Measurements from ENCODE around the gene ADAM10. TPM values are rescaled to one million over a fixed set of nuclear protein-coding genes. Genes with fewer than 3 reads are reported as not detected.
A peak's percentile ranks its signal among the peaks of the same experiment; 100 is the strongest.

Gene ADAM10
- total RNA-seq, 1 donor from 2014 or later: 243 TPM

- Histone ChIP-seq H3K4me2 (ENCODE audit: low read length) (no peak overlapping the region), H4K20me1 (ENCODE audit: insufficient read depth, low read length) (peaks cover 65% of the 10 kb centered on the region), H3K36me3 (ENCODE audit: insufficient read depth, low read length) (no peaks in the 10 kb centered on the region), H3K4me3 (ENCODE audit: insufficient read depth, low read depth, low read length) (no peak overlapping the region), H3K79me2 (ENCODE audit: insufficient read depth, low read length) (peaks cover 92% of the 10 kb centered on the region), H3K4me1 (ENCODE audit: insufficient read depth, low read length) (no peaks in the 10 kb centered on the region), H3K27me3 (ENCODE audit: insufficient read depth, low read length) (no peaks in the 10 kb centered on the region), H3K9ac (ENCODE audit: low read length) (no peak overlapping the region), H3K27ac (ENCODE audit: low read depth, low read length) (no peak overlapping the region), H3K9me3 (ENCODE audit: insufficient read depth, low read depth, low read length) (no peaks in the 10 kb centered on the region), H2AFZ (ENCODE audit: low read depth, low read length) (no peak overlapping the region)
- FAIRE-seq (no peak), DNase-seq (ENCODE audit: low read depth) (no peak)
- H3K9me3 Mint-ChIP-seq (ENCODE audit: unreplicated experiment): peaks cover 12% of the 10 kb centered on the region
- peaks cover 11% of the 10 kb centered on the region for H3K4me1 Mint-ChIP-seq (ENCODE audit: low read depth, unreplicated experiment)
- H3K27ac Mint-ChIP-seq (ENCODE audit: unreplicated experiment): no peak overlapping the region
- H3K27me3 Mint-ChIP-seq (ENCODE audit: low read depth, unreplicated experiment): no peaks in the 10 kb centered on the region
- TF ChIP-seq, protein P1, sequence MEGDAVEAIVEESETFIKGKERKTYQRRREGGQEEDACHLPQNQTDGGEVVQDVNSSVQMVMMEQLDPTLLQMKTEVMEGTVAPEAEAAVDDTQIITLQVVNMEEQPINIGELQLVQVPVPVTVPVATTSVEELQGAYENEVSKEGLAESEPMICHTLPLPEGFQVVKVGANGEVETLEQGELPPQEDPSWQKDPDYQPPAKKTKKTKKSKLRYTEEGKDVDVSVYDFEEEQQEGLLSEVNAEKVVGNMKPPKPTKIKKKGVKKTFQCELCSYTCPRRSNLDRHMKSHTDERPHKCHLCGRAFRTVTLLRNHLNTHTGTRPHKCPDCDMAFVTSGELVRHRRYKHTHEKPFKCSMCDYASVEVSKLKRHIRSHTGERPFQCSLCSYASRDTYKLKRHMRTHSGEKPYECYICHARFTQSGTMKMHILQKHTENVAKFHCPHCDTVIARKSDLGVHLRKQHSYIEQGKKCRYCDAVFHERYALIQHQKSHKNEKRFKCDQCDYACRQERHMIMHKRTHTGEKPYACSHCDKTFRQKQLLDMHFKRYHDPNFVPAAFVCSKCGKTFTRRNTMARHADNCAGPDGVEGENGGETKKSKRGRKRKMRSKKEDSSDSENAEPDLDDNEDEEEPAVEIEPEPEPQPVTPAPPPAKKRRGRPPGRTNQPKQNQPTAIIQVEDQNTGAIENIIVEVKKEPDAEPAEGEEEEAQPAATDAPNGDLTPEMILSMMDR (IDR thresholded peaks at IDR 0.05; ENCODE audit: insufficient read depth, low read depth, low read length): no peak
- TF ChIP-seq EZH2 (IDR thresholded peaks at IDR 0.05; ENCODE audit: insufficient read depth, low read length): no peak
- H3K36me3 Mint-ChIP-seq (ENCODE audit: low read depth, unreplicated experiment): peaks cover 22% of the 10 kb centered on the region
- no peak overlapping the region for H3K4me3 Mint-ChIP-seq (ENCODE audit: unreplicated experiment)
Measured at GRCh38 chr15:58699769-58700168, 49.7 kb downstream of the ADAM10 start.

DNA sequence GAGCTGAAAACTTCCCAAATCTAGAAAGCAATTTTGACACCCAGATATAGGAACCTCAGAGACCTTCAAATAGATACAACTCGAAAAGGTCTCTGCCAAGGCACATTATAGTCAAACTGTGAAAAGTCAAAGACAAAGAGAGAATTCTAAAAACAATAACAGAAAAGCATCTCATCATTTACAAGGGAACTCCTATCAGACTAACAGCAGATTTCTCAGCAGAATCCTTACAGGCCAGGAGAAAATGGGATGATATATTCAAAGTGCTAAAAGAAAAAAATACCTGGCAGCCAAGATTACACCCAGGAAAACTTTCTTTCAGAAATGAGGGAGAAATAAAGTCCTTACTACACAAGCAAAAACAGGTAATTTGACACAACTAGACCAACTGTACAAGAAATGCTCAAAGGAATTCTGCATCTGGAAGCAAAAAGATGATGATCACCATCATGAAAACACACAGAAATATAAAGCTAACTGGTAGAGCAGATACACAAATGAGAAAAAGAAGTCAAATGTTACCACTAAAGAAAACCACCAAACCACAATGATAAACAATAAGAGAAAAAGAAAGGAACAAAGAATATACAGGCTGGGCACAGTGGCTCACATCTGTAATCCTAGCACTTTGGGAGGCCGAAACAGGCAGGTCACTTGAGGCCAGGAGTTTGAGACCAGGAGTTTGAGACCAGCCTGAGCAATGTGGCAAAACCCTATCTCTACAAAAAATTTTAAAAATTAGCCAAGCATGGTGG, 50.4 kb downstream of the ADAM10 start:
- Histone ChIP-seq H3K36me3 (ENCODE audit: insufficient read depth, low read length) (no peaks in the 10 kb centered on the region), H4K20me1 (ENCODE audit: insufficient read depth, low read length) (peaks cover 66% of the 10 kb centered on the region), H2AFZ (ENCODE audit: low read depth, low read length) (no peak overlapping the region), H3K4me2 (ENCODE audit: low read length) (no peak overlapping the region), H3K27me3 (ENCODE audit: insufficient read depth, low read length) (no peaks in the 10 kb centered on the region), H3K79me2 (ENCODE audit: insufficient read depth, low read length) (peaks cover 93% of the 10 kb centered on the region), H3K27ac (ENCODE audit: low read depth, low read length) (no peak overlapping the region), H3K9me3 (ENCODE audit: insufficient read depth, low read depth, low read length) (no peaks in the 10 kb centered on the region), H3K4me1 (ENCODE audit: insufficient read depth, low read length) (no peaks in the 10 kb centered on the region), H3K9ac (ENCODE audit: low read length) (no peak overlapping the region), H3K4me3 (ENCODE audit: insufficient read depth, low read depth, low read length) (no peak overlapping the region)
- Mint-ChIP-seq H3K27me3 (ENCODE audit: low read depth, unreplicated experiment) (no peaks in the 10 kb centered on the region), H3K4me1 (ENCODE audit: low read depth, unreplicated experiment) (peaks cover 11% of the 10 kb centered on the region), H3K36me3 (ENCODE audit: low read depth, unreplicated experiment) (peaks cover 22% of the 10 kb centered on the region), H3K27ac (ENCODE audit: unreplicated experiment) (no peak overlapping the region), H3K9me3 (ENCODE audit: unreplicated experiment) (peaks cover 12% of the 10 kb centered on the region), H3K4me3 (ENCODE audit: unreplicated experiment) (no peak overlapping the region)
- DNase-seq (ENCODE audit: low read depth): peak; percentile 22
- FAIRE-seq: no peak
- TF ChIP-seq, protein P1 (IDR thresholded peaks at IDR 0.05; ENCODE audit: insufficient read depth, low read depth, low read length): no peak
- TF ChIP-seq EZH2 (IDR thresholded peaks at IDR 0.05; ENCODE audit: insufficient read depth, low read length): no peak

DNA sequence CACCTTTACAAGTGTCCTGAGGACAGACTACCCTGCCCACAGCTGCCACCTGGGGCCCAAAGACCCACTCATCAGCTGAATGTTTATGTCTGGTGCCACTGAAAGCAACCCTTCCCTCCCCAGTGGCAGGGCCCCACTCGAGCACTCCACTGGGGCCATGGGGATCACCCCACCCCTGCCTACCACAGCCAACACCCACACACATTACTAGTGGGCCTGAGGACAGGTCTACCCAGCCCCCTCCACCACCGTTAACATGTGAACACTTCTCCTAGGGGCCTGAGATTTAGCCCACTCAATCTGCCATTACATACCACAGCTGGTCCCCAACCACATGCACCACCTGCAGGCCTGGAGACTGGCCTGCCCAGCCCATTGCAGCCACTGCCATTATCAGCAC, 52.3 kb downstream of the ADAM10 start:
- Mint-ChIP-seq H3K27ac (ENCODE audit: unreplicated experiment) (no peak overlapping the region), H3K9me3 (ENCODE audit: unreplicated experiment) (peaks cover 12% of the 10 kb centered on the region), H3K27me3 (ENCODE audit: low read depth, unreplicated experiment) (no peaks in the 10 kb centered on the region), H3K4me1 (ENCODE audit: low read depth, unreplicated experiment) (peaks cover 11% of the 10 kb centered on the region), H3K4me3 (ENCODE audit: unreplicated experiment) (no peak overlapping the region), H3K36me3 (ENCODE audit: low read depth, unreplicated experiment) (peaks cover 25% of the 10 kb centered on the region)
- FAIRE-seq (no peak), DNase-seq (ENCODE audit: low read depth) (no peak)
- no peaks in the 10 kb centered on the region for H3K36me3 ChIP-seq (ENCODE audit: insufficient read depth, low read length)
- H3K27ac ChIP-seq (ENCODE audit: low read depth, low read length): no peak overlapping the region
- TF ChIP-seq EZH2 (IDR thresholded peaks at IDR 0.05; ENCODE audit: insufficient read depth, low read length): no peak
- TF ChIP-seq, protein P1 (IDR thresholded peaks at IDR 0.05; ENCODE audit: insufficient read depth, low read depth, low read length): no peak
- H4K20me1 ChIP-seq (ENCODE audit: insufficient read depth, low read length): peaks cover 66% of the 10 kb centered on the region
- H3K27me3 ChIP-seq (ENCODE audit: insufficient read depth, low read length): no peaks in the 10 kb centered on the region
- no peaks in the 10 kb centered on the region for H3K4me1 ChIP-seq (ENCODE audit: insufficient read depth, low read length)
- H3K9me3 ChIP-seq (ENCODE audit: insufficient read depth, low read depth, low read length): no peaks in the 10 kb centered on the region
- no peak overlapping the region for H3K4me3 ChIP-seq (ENCODE audit: insufficient read depth, low read depth, low read length)
- no peak overlapping the region for H2AFZ ChIP-seq (ENCODE audit: low read depth, low read length)
- no peak overlapping the region for H3K4me2 ChIP-seq (ENCODE audit: low read length)
- H3K79me2 ChIP-seq (ENCODE audit: insufficient read depth, low read length): peaks cover 87% of the 10 kb centered on the region
- H3K9ac ChIP-seq (ENCODE audit: low read length): no peak overlapping the region
